Non-pigmented ciliary epithelial cell (primary cell): ENCODE measurements around the gene STMND1.

Experiments
- DNase-seq: peaks from one replicate; pipeline ENCODE4 v3.0.0-alpha.2; 2010; ENCODE audit warnings: low read depth

STMND1 gene

DNA sequence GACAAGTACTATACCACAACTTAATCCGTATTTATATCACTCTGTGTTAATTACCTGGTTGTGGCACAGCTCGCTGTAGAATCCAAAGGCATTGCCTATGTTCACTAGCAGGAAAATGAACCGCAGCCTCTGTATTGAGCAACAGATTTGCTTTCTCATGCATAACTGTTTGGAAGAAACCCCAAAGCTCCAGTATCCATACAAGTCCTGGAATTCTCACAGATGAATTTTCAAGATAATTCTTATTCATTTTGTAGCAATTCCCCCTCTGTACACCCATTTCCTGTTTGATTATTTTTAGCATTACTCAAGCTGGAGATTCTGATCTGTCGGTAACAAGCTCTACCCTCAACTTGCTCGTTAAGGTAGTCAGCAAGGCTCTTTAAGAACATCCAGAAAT is 63.5 kb downstream of the STMND1 start:
- no peak for DNase-seq

DNA sequence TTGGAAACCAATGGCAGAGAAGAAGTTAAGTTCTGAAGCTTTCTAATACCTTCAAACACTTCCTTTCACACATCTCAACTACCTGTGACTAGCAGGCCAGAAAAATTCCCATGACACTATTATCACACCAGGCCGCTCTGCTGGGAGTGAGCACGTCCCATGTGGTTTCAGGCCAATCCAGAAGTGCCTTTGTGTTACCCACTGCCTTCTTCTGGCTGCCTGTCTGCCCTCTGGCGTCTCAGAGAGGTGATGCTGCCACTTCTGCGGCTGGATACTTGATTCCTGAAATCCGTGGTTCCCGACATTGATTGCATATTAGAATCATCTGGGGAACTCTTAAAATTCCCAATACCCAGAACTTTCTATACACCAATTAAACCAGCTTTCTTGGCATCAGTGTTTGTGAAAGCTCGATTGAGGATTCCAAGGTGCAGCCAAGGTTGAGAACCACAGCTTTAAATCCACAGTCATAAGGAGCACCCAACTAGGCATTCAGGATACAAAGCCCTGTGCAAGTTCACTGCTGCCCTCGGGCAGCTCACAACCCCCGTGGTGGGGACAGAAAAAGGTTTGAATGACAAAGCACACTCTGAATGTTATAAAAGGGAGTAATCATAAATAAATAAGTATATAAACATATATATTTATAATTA is 65.6 kb downstream of the STMND1 start:
- no peak for DNase-seq

DNA sequence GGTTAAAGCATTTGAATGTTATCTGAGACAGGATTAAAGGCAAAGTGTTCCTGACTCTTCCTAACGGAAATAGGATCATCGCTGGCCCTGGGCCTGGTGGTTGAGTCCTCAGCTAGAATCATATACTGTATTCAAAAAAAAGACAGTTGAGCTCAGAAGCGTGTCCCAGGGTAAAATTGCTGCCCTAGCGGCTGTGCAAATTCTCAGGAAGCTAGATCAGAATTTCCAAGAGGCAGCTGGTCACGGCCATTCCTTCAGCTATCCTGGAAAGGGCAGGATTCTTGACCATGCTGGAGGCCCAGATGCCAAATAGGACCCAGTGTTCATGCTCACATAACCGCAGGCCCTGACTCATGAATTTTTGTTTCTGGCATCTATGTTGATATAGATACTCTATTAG is 67.4 kb downstream of the STMND1 start:
- DNase-seq = no peak

DNA sequence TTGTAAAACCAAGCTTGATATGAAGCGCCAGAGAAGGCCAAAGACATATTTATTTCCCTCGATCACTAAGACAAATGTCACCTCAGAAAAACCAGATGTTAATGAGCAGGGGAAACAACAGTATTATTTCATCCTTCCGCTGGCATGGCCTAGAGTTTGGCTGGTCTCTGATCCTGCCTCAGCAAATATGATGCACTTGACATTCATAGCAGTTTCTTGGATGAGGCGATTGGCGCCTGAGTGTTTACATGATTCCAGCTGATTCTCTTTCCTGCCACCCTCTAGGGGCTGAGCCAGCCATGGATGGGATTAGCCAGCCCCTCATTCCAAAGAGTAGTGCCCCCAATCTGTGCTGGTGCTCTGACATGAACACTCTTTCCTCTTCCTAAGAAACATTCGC is 67.9 kb downstream of the STMND1 start:
- DNase-seq = no peak

DNA sequence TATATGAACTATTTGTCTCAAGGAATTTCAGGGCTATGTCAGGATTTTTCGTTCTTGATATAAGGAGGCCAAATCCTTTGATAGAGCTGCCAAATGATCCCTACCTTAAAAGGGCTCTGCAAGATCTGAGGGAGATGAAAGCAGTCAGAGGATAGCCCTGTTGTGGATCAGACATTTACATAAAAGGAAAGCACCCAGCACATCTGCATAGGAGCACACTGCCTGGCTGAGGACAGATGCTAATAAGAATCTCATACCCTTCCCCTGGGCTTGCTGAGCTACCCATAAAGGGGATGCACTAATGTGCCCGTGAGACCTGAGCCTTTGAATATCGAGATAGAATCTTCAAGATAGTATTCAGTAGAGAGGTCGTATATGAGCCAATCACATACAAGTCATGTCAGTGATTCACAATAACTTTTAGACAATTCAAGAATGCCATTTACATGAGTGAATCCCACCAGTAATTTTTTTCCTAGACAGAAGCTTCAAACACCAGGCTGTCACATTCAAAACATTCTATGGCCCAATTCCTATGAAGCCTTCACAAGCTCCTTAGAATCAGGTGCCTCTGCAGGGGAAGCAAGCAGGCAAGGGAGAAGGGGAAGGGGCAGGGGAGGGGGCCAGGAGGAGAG is 71.1 kb downstream of the STMND1 start:
- DNase-seq = no peak

DNA sequence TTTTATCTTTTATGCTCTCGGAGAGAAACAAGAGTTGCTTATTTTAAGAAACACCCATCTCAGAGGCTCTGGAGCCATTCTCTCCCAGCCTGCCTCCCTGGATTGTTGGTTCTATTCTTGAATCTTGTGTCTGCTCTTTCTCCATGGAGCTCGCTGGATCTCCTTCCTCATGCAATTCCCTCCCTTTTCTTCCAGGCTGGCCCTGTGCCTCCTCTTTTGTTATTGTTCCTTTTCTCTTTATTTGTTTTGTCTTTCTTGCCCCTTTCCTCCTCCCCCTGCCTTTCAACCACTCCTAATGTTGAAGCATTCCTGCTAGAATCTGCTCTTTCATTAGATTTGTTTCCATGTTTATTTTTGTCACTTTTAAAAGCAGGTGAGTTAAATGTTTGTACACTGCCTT is 76.5 kb downstream of the STMND1 start:
- no peak for DNase-seq

DNA sequence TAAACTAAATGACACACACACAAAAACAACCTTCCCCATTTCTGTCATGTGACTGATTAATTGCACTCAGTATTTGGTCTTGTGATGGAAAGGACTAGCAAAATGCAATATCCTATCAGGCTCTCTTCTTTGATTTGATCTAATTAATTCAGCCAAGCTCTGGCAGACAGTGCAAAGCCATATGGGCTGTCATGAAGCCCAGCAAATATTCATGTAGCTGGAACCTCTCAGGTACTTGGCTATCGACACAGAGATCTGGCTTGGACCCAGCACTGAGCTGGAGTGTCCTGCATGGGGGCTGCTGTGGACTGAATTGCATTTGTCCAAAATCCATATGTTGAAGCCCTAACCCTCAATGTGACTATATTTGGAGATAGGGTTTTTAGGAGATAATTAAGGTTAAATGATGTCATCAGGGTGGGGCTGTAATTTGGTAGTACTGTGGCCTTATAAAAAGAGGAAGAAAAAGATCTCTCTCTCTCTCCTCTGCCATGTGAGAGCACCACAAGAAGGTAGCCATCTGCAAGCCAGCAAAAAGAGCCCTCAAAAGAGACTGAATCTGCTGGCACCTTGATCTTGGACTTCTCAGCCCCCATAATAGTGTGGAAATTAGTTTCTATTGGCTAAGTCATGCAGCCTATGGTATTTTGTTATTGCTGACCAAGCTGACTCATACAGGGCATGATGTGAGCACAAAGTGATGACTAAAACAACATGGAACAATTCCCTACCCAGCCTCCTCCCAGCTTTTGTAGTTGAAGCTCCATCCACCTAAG is 77.1 kb downstream of the STMND1 start:
- peak; percentile 27 for DNase-seq

DNA sequence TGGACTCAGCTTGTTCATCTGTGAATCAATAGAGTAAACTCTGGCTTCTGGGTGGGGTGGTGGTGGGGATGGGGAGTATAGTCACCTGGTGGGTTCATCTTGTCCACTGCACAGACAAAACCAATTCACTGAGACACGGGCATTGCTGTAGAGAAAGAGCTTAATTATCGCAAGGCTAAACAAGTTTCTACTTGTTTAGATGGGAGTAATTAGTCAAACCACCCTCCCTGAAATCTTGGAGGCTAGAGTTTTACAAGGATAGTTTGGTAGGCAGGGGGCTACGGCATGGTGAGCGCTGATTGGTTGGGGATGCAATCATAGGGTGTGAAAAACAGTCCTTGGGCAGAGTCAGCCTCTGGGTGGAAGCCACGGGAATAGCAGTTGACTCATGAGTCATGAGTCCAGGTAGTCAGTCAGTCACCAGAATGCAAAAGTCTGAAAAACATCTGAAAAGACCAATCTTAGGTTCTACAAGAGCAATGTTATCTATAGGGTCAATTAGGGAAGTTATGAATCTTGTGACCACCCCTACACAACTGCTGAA is 77.8 kb downstream of the STMND1 start:
- no peak for DNase-seq
